ENCODE results near the gene NXF3.

NXF3 gene

DNA sequence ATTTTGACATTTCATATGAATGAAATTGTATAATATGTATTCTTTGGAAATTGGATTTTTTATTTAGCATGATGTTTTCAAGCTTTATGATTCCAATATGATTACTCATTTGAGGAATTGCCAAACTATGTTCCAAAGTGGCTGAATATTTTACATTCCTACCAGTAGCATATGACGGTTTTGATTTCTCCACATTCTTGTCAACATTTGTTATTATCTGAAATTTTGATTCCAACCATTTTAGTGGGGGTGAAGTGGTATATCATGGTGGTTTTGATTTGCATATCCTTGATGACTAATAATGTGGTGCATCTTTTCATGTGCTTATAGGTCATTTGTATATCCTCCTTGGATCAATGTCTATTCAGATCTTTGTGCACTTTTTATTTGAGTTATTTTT, 26.3 kb downstream of the NXF3 start:
- H3K27ac ChIP-seq (replicated peaks; ENCODE audit: low read length) = no peak overlapping the region
- H3K4me1 ChIP-seq (ENCODE audit: control insufficient read depth in 2 of 2, insufficient read depth in 1 of 2, low read depth in 1 of 2, low read length in 2 of 2) = peaks cover 0 to 3% of the 10 kb centered on the region in 2 donors
- no peak for DNase-seq (ENCODE audit: low spot score)
- no peak overlapping the region for H3K9ac ChIP-seq (ENCODE audit: low read depth, low read length, poor library complexity)
- no peak overlapping the region for H2BK5ac ChIP-seq (ENCODE audit: low read length)
- no peak overlapping the region for H3K4ac ChIP-seq (ENCODE audit: low read length)
- H3K14ac ChIP-seq (ENCODE audit: low read length) = no peak overlapping the region
- no peak overlapping the region for H2BK120ac ChIP-seq (ENCODE audit: low read depth, low read length)
- no peaks in the 10 kb centered on the region for H3K9me3 ChIP-seq (replicated peaks in 1 of 2; ENCODE audit: control insufficient read depth in 2 of 2, insufficient read depth in 1 of 2, low read depth in 1 of 2, low read length in 2 of 2)
- H3K4me2 ChIP-seq (ENCODE audit: insufficient read depth, low read length, poor library complexity, severe bottlenecking) = no peak overlapping the region
- no peaks in the 10 kb centered on the region for H3K79me1 ChIP-seq (ENCODE audit: low read depth, low read length)
- H2BK15ac ChIP-seq (ENCODE audit: low read length) = no peak overlapping the region
- H2BK12ac ChIP-seq (ENCODE audit: low read length) = no peak overlapping the region
- H2AFZ ChIP-seq (ENCODE audit: low read length) = no peak overlapping the region
- no peak overlapping the region for H3K4me3 ChIP-seq (ENCODE audit: low read length in 2 of 2)
- H3K18ac ChIP-seq (ENCODE audit: low read length) = no peak overlapping the region
- H3K23ac ChIP-seq (ENCODE audit: low read depth, low read length, poor library complexity) = no peak overlapping the region
- peaks cover 0 to 4% of the 10 kb centered on the region in 2 donors for H3K36me3 ChIP-seq (replicated peaks in 1 of 2; ENCODE audit: control insufficient read depth in 2 of 2, insufficient read depth in 2 of 2, low read length in 2 of 2)
- no peaks in the 10 kb centered on the region for H3K27me3 ChIP-seq (ENCODE audit: control insufficient read depth in 3 of 3, insufficient read depth in 3 of 3, low read depth in 1 of 3, low read length in 3 of 3)
- WGBS, 2 donors (ENCODE audit: extremely low coverage in 2 of 2, insufficient read length in 2 of 2, insufficient replicate concordance in 1 of 2) = no CpG with 5 or more reads among the region's 1 CpG
- no peak overlapping the region for H4K8ac ChIP-seq (ENCODE audit: low read depth, low read length)
- no peak overlapping the region for H2AK5ac ChIP-seq (ENCODE audit: low read depth, low read length)
- no peak overlapping the region for H4K91ac ChIP-seq (ENCODE audit: low read depth, low read length, poor library complexity)

DNA sequence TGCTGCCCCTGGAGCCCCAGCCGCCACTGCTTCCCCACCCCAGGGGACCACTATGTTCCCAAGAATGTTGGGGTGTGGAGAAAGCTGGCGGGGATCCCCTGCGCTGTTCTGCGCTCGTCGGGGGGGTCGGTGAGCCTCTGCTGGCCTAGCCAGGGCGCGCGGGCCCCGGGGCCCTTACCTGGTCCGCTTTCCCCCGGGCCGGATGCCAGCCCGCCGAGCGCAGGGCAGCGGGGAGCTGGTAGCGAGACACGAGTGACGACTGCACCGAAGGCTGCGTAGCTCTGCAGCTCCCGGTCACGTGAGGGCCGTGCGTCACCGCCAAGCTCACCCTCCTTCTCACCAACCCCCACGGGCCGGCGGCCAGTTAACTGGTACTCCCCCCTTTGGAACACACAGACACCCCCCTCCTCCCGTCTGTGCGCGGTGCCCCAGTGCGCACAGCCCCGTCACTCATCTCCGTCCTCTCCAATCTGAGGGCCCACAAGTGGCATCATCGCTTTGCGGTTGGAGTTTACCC, 29.0 kb downstream of the NXF3 start, which contains the start of gene BEX1:
TSS of gene BEX1 (minus strand) at position 254 of the 517 bp plus-strand sequence. CDS start 897 bp downstream, outside the sequence.
- DNase-seq (ENCODE audit: low spot score) = peak; percentile 43

DNA sequence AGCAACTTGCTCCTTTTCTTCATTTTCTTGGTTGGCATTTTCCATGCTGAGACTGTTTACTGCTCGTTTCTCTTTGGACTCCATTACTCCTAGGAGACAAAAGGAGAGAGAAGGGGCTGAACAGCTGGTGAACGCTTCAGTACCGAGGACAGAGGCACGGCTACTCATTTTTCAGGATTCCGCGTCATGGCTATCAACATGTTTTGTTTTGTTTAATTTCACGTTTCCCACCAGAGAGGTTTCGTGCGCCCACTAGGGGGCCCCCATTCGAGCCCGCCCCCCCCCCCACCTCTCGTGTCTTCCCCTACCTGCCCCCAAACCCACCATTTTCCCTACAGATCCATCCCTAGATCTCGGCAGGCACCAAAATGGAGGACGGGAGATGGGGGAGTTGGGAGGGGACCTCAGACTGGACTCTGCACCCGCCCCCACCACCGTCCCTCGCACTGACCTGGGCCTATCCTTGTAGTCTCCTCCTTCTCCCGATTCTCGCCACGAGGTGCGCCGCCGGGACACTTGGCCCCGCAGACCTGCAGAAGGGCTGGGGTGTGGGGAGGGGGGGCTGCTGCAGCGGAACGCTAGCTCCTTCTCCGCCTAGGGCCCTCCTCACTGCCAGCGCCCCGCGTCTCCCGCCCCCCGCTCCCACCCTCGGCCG, 29.6 kb downstream of the NXF3 start:
- Histone ChIP-seq H3K79me1 (ENCODE audit: low read depth, low read length) (no peaks in the 10 kb centered on the region), H2AFZ (ENCODE audit: low read length) (peak overlapping the region; percentile 87), H3K23ac (ENCODE audit: low read depth, low read length, poor library complexity) (no peak overlapping the region), H3K14ac (ENCODE audit: low read length) (no peak overlapping the region), H4K8ac (ENCODE audit: low read depth, low read length) (no peak overlapping the region), H3K4me3 (ENCODE audit: low read length in 2 of 2) (peak overlapping the region; percentile 53 to 91), H2AK5ac (ENCODE audit: low read depth, low read length) (no peak overlapping the region), H2BK5ac (ENCODE audit: low read length) (no peak overlapping the region), H3K4me2 (ENCODE audit: insufficient read depth, low read length, poor library complexity, severe bottlenecking) (peak overlapping the region; percentile 45), H3K9ac (ENCODE audit: low read depth, low read length, poor library complexity) (peak overlapping the region; percentile 84), H3K27me3 (ENCODE audit: control insufficient read depth in 3 of 3, insufficient read depth in 3 of 3, low read depth in 1 of 3, low read length in 3 of 3) (no peaks in the 10 kb centered on the region), H2BK120ac (ENCODE audit: low read depth, low read length) (no peak overlapping the region), H3K36me3 (replicated peaks in 1 of 2; ENCODE audit: control insufficient read depth in 2 of 2, insufficient read depth in 2 of 2, low read length in 2 of 2) (peaks cover 0 to 4% of the 10 kb centered on the region in 2 donors), H3K9me3 (replicated peaks in 1 of 2; ENCODE audit: control insufficient read depth in 2 of 2, insufficient read depth in 1 of 2, low read depth in 1 of 2, low read length in 2 of 2) (no peaks in the 10 kb centered on the region), H2BK15ac (ENCODE audit: low read length) (no peak overlapping the region), H3K4ac (ENCODE audit: low read length) (no peak overlapping the region), H3K18ac (ENCODE audit: low read length) (peak overlapping the region; percentile 80), H3K4me1 (ENCODE audit: control insufficient read depth in 2 of 2, insufficient read depth in 1 of 2, low read depth in 1 of 2, low read length in 2 of 2) (peaks cover 0 to 3% of the 10 kb centered on the region in 2 donors), H4K91ac (ENCODE audit: low read depth, low read length, poor library complexity) (no peak overlapping the region), H3K27ac (replicated peaks; ENCODE audit: low read length) (no peak overlapping the region), H2BK12ac (ENCODE audit: low read length) (no peak overlapping the region)
- WGBS, 2 donors (ENCODE audit: extremely low coverage in 2 of 2, insufficient read length in 2 of 2, insufficient replicate concordance in 1 of 2) = no CpG with 5 or more reads among the region's 34 CpGs
- DNase-seq (ENCODE audit: low spot score) = peak; percentile 59

More for the DNA sequence above, 29.0 kb downstream of the NXF3 start, which contains the start of gene BEX1:
- H3K14ac ChIP-seq (ENCODE audit: low read length) = no peak within 1 kb of the TSS
- H4K8ac ChIP-seq (ENCODE audit: low read depth, low read length) = no peak within 1 kb of the TSS
- no peaks in the 10 kb centered on the region for H3K27me3 ChIP-seq (ENCODE audit: control insufficient read depth in 3 of 3, insufficient read depth in 3 of 3, low read depth in 1 of 3, low read length in 3 of 3)
- no peak within 1 kb of the TSS for H4K91ac ChIP-seq (ENCODE audit: low read depth, low read length, poor library complexity)
- H3K27ac ChIP-seq (replicated peaks; ENCODE audit: low read length) = peak within 1 kb of the TSS; percentile 51
- no peak within 1 kb of the TSS for H3K23ac ChIP-seq (ENCODE audit: low read depth, low read length, poor library complexity)
- no peak within 1 kb of the TSS for H2BK120ac ChIP-seq (ENCODE audit: low read depth, low read length)
- no CpG with 5 or more reads among the region's 39 CpGs for WGBS, 2 donors (ENCODE audit: extremely low coverage in 2 of 2, insufficient read length in 2 of 2, insufficient replicate concordance in 1 of 2)
- peak within 1 kb of the TSS; percentile 87 for H2AFZ ChIP-seq (ENCODE audit: low read length)
- H3K4ac ChIP-seq (ENCODE audit: low read length) = no peak within 1 kb of the TSS
- peak within 1 kb of the TSS; percentile 45 for H3K4me2 ChIP-seq (ENCODE audit: insufficient read depth, low read length, poor library complexity, severe bottlenecking)
- H2BK12ac ChIP-seq (ENCODE audit: low read length) = no peak within 1 kb of the TSS
- H2BK15ac ChIP-seq (ENCODE audit: low read length) = no peak within 1 kb of the TSS
- H3K9me3 ChIP-seq (replicated peaks in 1 of 2; ENCODE audit: control insufficient read depth in 2 of 2, insufficient read depth in 1 of 2, low read depth in 1 of 2, low read length in 2 of 2) = no peaks in the 10 kb centered on the region
- no peaks in the 10 kb centered on the region for H3K79me1 ChIP-seq (ENCODE audit: low read depth, low read length)
- H3K4me3 ChIP-seq (ENCODE audit: low read length in 2 of 2) = peak within 1 kb of the TSS; percentile 53 to 91
- peak within 1 kb of the TSS; percentile 80 for H3K18ac ChIP-seq (ENCODE audit: low read length)
- peaks cover 0 to 3% of the 10 kb centered on the region in 2 donors for H3K4me1 ChIP-seq (ENCODE audit: control insufficient read depth in 2 of 2, insufficient read depth in 1 of 2, low read depth in 1 of 2, low read length in 2 of 2)
- no peak within 1 kb of the TSS for H2AK5ac ChIP-seq (ENCODE audit: low read depth, low read length)
- H3K9ac ChIP-seq (ENCODE audit: low read depth, low read length, poor library complexity) = peak within 1 kb of the TSS; percentile 84
- H3K36me3 ChIP-seq (replicated peaks in 1 of 2; ENCODE audit: control insufficient read depth in 2 of 2, insufficient read depth in 2 of 2, low read length in 2 of 2) = peaks cover 0 to 4% of the 10 kb centered on the region in 2 donors
- no peak within 1 kb of the TSS for H2BK5ac ChIP-seq (ENCODE audit: low read length)

GRCh38 chrX:103061486-103061885, 31.5 kb downstream of the NXF3 start:
- Histone ChIP-seq H3K4me1 (ENCODE audit: control insufficient read depth in 2 of 2, insufficient read depth in 1 of 2, low read depth in 1 of 2, low read length in 2 of 2) (peaks cover 0 to 3% of the 10 kb centered on the region in 2 donors), H3K14ac (ENCODE audit: low read length) (no peak overlapping the region), H3K4me3 (ENCODE audit: low read length in 2 of 2) (no peak overlapping the region), H3K23ac (ENCODE audit: low read depth, low read length, poor library complexity) (no peak overlapping the region), H3K4me2 (ENCODE audit: insufficient read depth, low read length, poor library complexity, severe bottlenecking) (no peak overlapping the region), H2BK15ac (ENCODE audit: low read length) (no peak overlapping the region), H3K79me1 (ENCODE audit: low read depth, low read length) (no peaks in the 10 kb centered on the region), H3K9me3 (replicated peaks in 1 of 2; ENCODE audit: control insufficient read depth in 2 of 2, insufficient read depth in 1 of 2, low read depth in 1 of 2, low read length in 2 of 2) (no peaks in the 10 kb centered on the region), H3K36me3 (replicated peaks in 1 of 2; ENCODE audit: control insufficient read depth in 2 of 2, insufficient read depth in 2 of 2, low read length in 2 of 2) (peaks cover 0 to 4% of the 10 kb centered on the region in 2 donors), H2BK120ac (ENCODE audit: low read depth, low read length) (no peak overlapping the region), H4K91ac (ENCODE audit: low read depth, low read length, poor library complexity) (no peak overlapping the region), H2AK5ac (ENCODE audit: low read depth, low read length) (no peak overlapping the region), H3K9ac (ENCODE audit: low read depth, low read length, poor library complexity) (no peak overlapping the region), H3K27ac (replicated peaks; ENCODE audit: low read length) (no peak overlapping the region), H2BK12ac (ENCODE audit: low read length) (no peak overlapping the region), H2BK5ac (ENCODE audit: low read length) (no peak overlapping the region), H3K27me3 (ENCODE audit: control insufficient read depth in 3 of 3, insufficient read depth in 3 of 3, low read depth in 1 of 3, low read length in 3 of 3) (peaks cover 0 to 3% (median 0%) of the 10 kb centered on the region in 3 experiments), H4K8ac (ENCODE audit: low read depth, low read length) (no peak overlapping the region), H3K18ac (ENCODE audit: low read length) (no peak overlapping the region), H3K4ac (ENCODE audit: low read length) (no peak overlapping the region), H2AFZ (ENCODE audit: low read length) (no peak overlapping the region)
- no CpG with 5 or more reads among the region's 3 CpGs for WGBS, 2 donors (ENCODE audit: extremely low coverage in 2 of 2, insufficient read length in 2 of 2, insufficient replicate concordance in 1 of 2)
- no peak for DNase-seq (ENCODE audit: low spot score)
